HepG2 (cell line): ENCODE data around the gene HHEX. TPM values are rescaled to one million over a fixed set of nuclear protein-coding genes. Genes with fewer than 3 reads are reported as not detected.

Experiments used
- CEBPG ChIP-seq: IDR thresholded peaks from 2 replicates; pipeline ENCODE4 v1.6.1; 2016
- FOXK1 ChIP-seq: sonication (generic); formaldehyde crosslinking; IDR thresholded peaks from 2 replicates; pipeline ENCODE4 v1.4.0; 2020; ENCODE audit warnings: low read depth, missing genetic modification reagents, borderline replicate concordance
- HDAC1 ChIP-seq: sonication (generic); formaldehyde crosslinking; IDR thresholded peaks from 2 replicates; pipeline ENCODE4 v1.5.1; 2020; ENCODE audit warnings: mild to moderate bottlenecking, missing genetic modification reagents
- HNRNPLL ChIP-seq: fragments of 200-400 bp; formaldehyde crosslinking; IDR thresholded peaks from 2 replicates; pipeline ENCODE4 v1.6.1; 2017; ENCODE audit warnings: mild to moderate bottlenecking, low read depth, low read length; ENCODE audit not compliant: poor library complexity, severe bottlenecking
- MBD4 ChIP-seq: IDR thresholded peaks from 2 replicates; pipeline ENCODE4 v1.6.1; 2012; ENCODE audit warnings: low read length, inconsistent platforms, borderline replicate concordance
- NFRKB ChIP-seq: fragments of 450-650 bp; IDR thresholded peaks from 2 replicates; pipeline ENCODE4 v1.6.1; 2017
- SOX13 ChIP-seq, 3 experiments: fragments of 450-650 bp in 1 of 3; sonication (generic) in 1 of 3; formaldehyde crosslinking in 1 of 3; IDR thresholded peaks in 2 of 3; conservative IDR thresholded peaks in 1 of 3; 2 replicates each; pipeline versions ENCODE4 v1.5.0 to v1.6.1; 2016 to 2020; ENCODE audit warnings: antibody characterized with exemption in 1 of 3, mild to moderate bottlenecking in 1 of 3, missing compliant biosample characterization in 1 of 3, missing genetic modification reagents in 1 of 3, moderate library complexity in 1 of 3
- YY1 ChIP-seq: IDR thresholded peaks from 2 replicates; pipeline ENCODE4 v1.6.1; 2011; ENCODE audit warnings: low read length, low read depth, moderate library complexity, mild to moderate bottlenecking; ENCODE audit not compliant: insufficient read depth, insufficient replicate concordance
- ZMYM4 ChIP-seq: sonication (generic); formaldehyde crosslinking; IDR thresholded peaks from 2 replicates; pipeline ENCODE4 v1.8.1; 2023; ENCODE audit warnings: mild to moderate bottlenecking, missing genetic modification reagents
- ZNF260 ChIP-seq: sonication (generic); formaldehyde crosslinking; IDR thresholded peaks from 2 replicates; pipeline ENCODE4 v1.4.0; 2020; ENCODE audit warnings: missing genetic modification reagents, low read depth, mild to moderate bottlenecking, borderline replicate concordance
- ZNF383 ChIP-seq: sonication (generic); formaldehyde crosslinking; IDR thresholded peaks from 2 replicates; pipeline ENCODE4 v1.4.0; 2020; ENCODE audit warnings: missing genetic modification reagents, mild to moderate bottlenecking, borderline replicate concordance
- ZNF547 ChIP-seq: sonication (generic); formaldehyde crosslinking; IDR thresholded peaks from 2 replicates; pipeline ENCODE4 v1.5.1; 2020; ENCODE audit warnings: mild to moderate bottlenecking, missing genetic modification reagents
- ZNF564 ChIP-seq: sonication (generic); formaldehyde crosslinking; IDR thresholded peaks from 2 replicates; pipeline ENCODE4 v1.8.1; 2023; ENCODE audit warnings: mild to moderate bottlenecking, missing genetic modification reagents
- ZNF792 ChIP-seq: IDR thresholded peaks from 2 replicates; pipeline ENCODE4 v1.6.1; 2016
- polyA plus RNA-seq, 8 experiments: library from polyadenylated mRNA; depleted of rRNA in 3 of 8; stranded (reverse) in 7 of 8; unstranded in 1 of 8; fragments of >200 nt; fragmentation: Illumina TruSeq in 4 of 8; extraction: Trizol in 4 of 8; gene quantifications; 2 replicates each; pipeline versions ENCODE4 v1.2.1 to v1.2.3, GENCODE V29; 2011 to 2016; ENCODE audit warnings: low read depth in 4 of 8, missing spikeins in 1 of 8, mixed read lengths in 1 of 8; ENCODE audit not compliant: insufficient read depth in 1 of 8
- total RNA-seq, 5 experiments: library from RNA; depleted of rRNA; stranded (reverse); fragments of >200 nt; fragmentation: Illumina TruSeq; extraction: Trizol; gene quantifications; 2 replicates each; pipeline ENCODE4 v1.2.3, GENCODE V29; 2016; ENCODE audit warnings: low read depth in 1 of 5
- TF ChIP-seq, protein P1 (sequence below): sonication (generic); formaldehyde crosslinking; conservative IDR thresholded peaks from 2 replicates; pipeline ENCODE4 v1.5.0; 2020; ENCODE audit warnings: missing genetic modification reagents
- TF ChIP-seq, protein P2 (sequence below), 2 experiments: sonication (generic) in 1 of 2; formaldehyde crosslinking in 1 of 2; IDR thresholded peaks; 2 replicates each; pipeline versions ENCODE4 v1.4.0 to v1.6.1; 2018 to 2020; ENCODE audit warnings: missing genetic modification reagents in 2 of 2, borderline replicate concordance in 1 of 2, low read depth in 1 of 2, mild to moderate bottlenecking in 1 of 2, missing biosample characterization in 1 of 2
- TF ChIP-seq, protein P3 (sequence below): sonication (generic); formaldehyde crosslinking; IDR thresholded peaks from 2 replicates; pipeline ENCODE4 v1.5.0; 2020; ENCODE audit warnings: mild to moderate bottlenecking, missing genetic modification reagents
- TF ChIP-seq, protein P4 (sequence below): sonication (generic); formaldehyde crosslinking; IDR thresholded peaks from 2 replicates; pipeline ENCODE4 v1.5.1; 2020; ENCODE audit warnings: missing genetic modification reagents, mild to moderate bottlenecking, borderline replicate concordance
- TF ChIP-seq, protein P5 (sequence below): sonication (generic); formaldehyde crosslinking; IDR thresholded peaks from 2 replicates; pipeline ENCODE4 v1.4.0; 2020; ENCODE audit warnings: mild to moderate bottlenecking, missing genetic modification reagents

HHEX gene
- total and polyA plus RNA-seq, 2 of the 13 experiments (the other 11 are each of a cell fraction or from before 2014, with no cell fraction given), result 44.5 to 48.7 TPM

DNA sequence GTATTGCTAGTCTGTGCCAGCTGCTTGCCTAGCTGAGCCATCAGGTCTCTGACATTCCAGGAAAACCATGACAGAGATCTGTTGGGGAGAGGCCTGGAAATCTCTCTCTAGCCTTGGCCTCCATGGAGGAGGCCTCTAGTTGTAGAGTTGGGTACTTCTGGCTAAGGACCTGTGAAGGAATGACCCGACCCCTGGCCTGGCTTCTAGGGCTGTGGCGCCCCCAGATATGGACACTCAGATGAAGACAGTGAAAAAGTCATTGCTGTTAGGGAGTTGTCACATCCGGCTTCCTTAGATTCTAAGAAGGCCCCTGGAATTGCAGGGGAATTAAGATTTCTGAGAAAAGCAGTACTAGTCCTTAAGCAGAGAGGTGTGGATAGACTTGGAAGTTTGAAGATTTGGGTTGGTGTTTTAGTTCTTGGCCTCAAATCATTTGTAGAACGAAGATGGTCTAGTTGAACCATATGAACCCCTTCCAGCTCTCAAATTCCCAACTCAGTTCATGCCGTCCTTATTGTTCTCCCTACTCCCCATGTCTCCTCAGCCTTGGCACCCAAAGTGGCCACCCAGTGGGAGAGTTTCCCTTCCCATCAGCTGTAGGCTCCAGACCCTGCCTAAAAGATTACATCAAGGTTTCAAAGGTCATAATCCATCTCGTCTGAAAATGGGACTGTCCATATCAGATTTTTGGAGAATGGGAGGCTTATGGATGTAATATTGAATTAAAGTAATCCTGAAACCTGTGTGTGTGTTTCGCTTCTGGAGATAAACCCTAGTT, 7.0 kb downstream of the HHEX start (continued):
- TF ChIP-seq, protein P1, sequence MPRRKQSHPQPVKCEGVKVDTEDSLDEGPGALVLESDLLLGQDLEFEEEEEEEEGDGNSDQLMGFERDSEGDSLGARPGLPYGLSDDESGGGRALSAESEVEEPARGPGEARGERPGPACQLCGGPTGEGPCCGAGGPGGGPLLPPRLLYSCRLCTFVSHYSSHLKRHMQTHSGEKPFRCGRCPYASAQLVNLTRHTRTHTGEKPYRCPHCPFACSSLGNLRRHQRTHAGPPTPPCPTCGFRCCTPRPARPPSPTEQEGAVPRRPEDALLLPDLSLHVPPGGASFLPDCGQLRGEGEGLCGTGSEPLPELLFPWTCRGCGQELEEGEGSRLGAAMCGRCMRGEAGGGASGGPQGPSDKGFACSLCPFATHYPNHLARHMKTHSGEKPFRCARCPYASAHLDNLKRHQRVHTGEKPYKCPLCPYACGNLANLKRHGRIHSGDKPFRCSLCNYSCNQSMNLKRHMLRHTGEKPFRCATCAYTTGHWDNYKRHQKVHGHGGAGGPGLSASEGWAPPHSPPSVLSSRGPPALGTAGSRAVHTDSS, result no peak
- TF ChIP-seq ZNF383 (CRISPR knock-in tag), result no peak
- TF ChIP-seq HNRNPLL, result no peak
- TF ChIP-seq MBD4, result peak; percentile 22; the same call in 1 of the 2 replicates
- TF ChIP-seq ZNF260, result no peak
- TF ChIP-seq, protein P2, sequence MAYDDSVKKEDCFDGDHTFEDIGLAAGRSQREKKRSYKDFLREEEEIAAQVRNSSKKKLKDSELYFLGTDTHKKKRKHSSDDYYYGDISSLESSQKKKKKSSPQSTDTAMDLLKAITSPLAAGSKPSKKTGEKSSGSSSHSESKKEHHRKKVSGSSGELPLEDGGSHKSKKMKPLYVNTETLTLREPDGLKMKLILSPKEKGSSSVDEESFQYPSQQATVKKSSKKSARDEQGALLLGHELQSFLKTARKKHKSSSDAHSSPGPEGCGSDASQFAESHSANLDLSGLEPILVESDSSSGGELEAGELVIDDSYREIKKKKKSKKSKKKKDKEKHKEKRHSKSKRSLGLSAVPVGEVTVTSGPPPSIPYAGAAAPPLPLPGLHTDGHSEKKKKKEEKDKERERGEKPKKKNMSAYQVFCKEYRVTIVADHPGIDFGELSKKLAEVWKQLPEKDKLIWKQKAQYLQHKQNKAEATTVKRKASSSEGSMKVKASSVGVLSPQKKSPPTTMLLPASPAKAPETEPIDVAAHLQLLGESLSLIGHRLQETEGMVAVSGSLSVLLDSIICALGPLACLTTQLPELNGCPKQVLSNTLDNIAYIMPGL (CRISPR knock-in tag; IDR thresholded peaks at IDR 0.05; ENCODE audit: borderline replicate concordance in 1 of 2, low read depth in 1 of 2), result 0 out of 4 replicates have a peak, but pooled peaks of 1 of the 2 experiments have one; percentile 26
- peak; percentile 60; the same call in 1 of the 2 replicates for TF ChIP-seq ZNF564 (CRISPR knock-in tag)
- 0 out of 2 replicates have a peak, but pooled peaks have one; percentile 5 for TF ChIP-seq ZNF792 (CRISPR knock-in tag)
- 0 out of 2 replicates have a peak, but pooled peaks have one; percentile 20 for TF ChIP-seq CEBPG (CRISPR knock-in tag)
- no peak for TF ChIP-seq NFRKB
- 0 out of 2 replicates have a peak, but pooled peaks have one; percentile 11 for TF ChIP-seq ZMYM4 (CRISPR knock-in tag)
- TF ChIP-seq, protein P3, sequence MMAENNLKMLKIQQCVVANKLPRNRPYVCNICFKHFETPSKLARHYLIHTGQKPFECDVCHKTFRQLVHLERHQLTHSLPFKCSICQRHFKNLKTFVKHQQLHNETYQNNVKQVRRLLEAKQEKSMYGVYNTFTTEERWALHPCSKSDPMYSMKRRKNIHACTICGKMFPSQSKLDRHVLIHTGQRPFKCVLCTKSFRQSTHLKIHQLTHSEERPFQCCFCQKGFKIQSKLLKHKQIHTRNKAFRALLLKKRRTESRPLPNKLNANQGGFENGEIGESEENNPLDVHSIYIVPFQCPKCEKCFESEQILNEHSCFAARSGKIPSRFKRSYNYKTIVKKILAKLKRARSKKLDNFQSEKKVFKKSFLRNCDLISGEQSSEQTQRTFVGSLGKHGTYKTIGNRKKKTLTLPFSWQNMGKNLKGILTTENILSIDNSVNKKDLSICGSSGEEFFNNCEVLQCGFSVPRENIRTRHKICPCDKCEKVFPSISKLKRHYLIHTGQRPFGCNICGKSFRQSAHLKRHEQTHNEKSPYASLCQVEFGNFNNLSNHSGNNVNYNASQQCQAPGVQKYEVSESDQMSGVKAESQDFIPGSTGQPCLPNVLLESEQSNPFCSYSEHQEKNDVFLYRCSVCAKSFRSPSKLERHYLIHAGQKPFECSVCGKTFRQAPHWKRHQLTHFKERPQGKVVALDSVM (CRISPR knock-in tag), result peak; percentile 84
- TF ChIP-seq, protein P4, sequence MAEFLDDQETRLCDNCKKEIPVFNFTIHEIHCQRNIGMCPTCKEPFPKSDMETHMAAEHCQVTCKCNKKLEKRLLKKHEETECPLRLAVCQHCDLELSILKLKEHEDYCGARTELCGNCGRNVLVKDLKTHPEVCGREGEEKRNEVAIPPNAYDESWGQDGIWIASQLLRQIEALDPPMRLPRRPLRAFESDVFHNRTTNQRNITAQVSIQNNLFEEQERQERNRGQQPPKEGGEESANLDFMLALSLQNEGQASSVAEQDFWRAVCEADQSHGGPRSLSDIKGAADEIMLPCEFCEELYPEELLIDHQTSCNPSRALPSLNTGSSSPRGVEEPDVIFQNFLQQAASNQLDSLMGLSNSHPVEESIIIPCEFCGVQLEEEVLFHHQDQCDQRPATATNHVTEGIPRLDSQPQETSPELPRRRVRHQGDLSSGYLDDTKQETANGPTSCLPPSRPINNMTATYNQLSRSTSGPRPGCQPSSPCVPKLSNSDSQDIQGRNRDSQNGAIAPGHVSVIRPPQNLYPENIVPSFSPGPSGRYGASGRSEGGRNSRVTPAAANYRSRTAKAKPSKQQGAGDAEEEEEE, result no peak
- TF ChIP-seq, protein P5, sequence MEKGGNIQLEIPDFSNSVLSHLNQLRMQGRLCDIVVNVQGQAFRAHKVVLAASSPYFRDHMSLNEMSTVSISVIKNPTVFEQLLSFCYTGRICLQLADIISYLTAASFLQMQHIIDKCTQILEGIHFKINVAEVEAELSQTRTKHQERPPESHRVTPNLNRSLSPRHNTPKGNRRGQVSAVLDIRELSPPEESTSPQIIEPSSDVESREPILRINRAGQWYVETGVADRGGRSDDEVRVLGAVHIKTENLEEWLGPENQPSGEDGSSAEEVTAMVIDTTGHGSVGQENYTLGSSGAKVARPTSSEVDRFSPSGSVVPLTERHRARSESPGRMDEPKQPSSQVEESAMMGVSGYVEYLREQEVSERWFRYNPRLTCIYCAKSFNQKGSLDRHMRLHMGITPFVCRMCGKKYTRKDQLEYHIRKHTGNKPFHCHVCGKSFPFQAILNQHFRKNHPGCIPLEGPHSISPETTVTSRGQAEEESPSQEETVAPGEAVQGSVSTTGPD (CRISPR knock-in tag), result no peak
- peak; percentile 6; the same call in 1 of the 2 replicates for TF ChIP-seq FOXK1 (CRISPR knock-in tag)
- no peak for TF ChIP-seq HDAC1 (CRISPR knock-in tag)
- no peak for TF ChIP-seq YY1
- 0 out of 2 replicates have a peak, but pooled peaks have one; percentile 5 for TF ChIP-seq ZNF547 (CRISPR knock-in tag)
- TF ChIP-seq SOX13 (IDR thresholded peaks at IDR 0.05), result peak; percentile 41; the same call in 1 of the 2 replicates
- no peak for TF ChIP-seq SOX13 (CRISPR knock-in tag; conservative IDR thresholded peaks at IDR 0.05 in 1 of 2, IDR thresholded peaks at IDR 0.05 in 1 of 2)
